ENCODE results near the gene RNF214. TPM values are rescaled to one million over a fixed set of nuclear protein-coding genes. Genes with fewer than 3 reads are reported as not detected.

Gene RNF214
- total and polyA plus RNA-seq, 8 donors, result 6.7 to 21.6 (median 11.0) TPM

DNA sequence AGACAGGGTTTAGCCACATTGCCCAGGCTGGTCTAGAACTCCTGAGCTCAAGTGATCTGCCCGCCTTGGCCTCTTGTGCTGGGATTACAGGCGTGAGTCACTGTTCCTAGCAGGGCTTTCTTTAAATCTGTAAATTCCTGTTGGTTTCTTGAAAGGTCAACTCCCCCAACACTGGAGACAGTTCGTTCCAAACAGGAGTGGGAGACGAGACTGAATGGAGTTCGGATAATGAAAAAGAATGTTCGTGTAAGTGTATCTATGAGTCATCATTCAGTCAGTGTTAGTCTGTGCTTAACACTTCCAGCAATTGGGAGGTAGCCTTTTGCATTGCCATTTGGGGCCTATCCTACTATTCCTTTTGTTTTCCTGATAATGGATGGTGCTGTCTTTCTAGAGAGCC lies 48.7 kb downstream of the RNF214 start:
- H3K4me1 ChIP-seq, result no peaks in the 10 kb centered on the region
- peak in 1 of 2 donors; percentile 34 for DNase-seq
- no peak overlapping the region for H3K4me3 ChIP-seq
- H3K36me3 ChIP-seq, result peaks cover 41 to 69% (median 66%) of the 10 kb centered on the region in 4 donors
- peak overlapping the region in 1 of 5 donors; percentile 8 for H3K27ac ChIP-seq
- intact Hi-C loops (cut with DNase I; ENCODE audit: low total_unique reads), result no loop called here
- WGBS, 5 donors, result 65 to 86% (median 75%) methylated on average over 6 of the region's 6 CpGs
- no peaks in the 10 kb centered on the region for H3K27me3 ChIP-seq
- no peaks in the 10 kb centered on the region for H3K9me3 ChIP-seq
- peak in 1 of 3 donors; percentile 16 for TF ChIP-seq POLR2AphosphoS5 (IDR thresholded peaks at IDR 0.05)
- TF ChIP-seq POLR2A (IDR thresholded peaks at IDR 0.05), result no peak

DNA sequence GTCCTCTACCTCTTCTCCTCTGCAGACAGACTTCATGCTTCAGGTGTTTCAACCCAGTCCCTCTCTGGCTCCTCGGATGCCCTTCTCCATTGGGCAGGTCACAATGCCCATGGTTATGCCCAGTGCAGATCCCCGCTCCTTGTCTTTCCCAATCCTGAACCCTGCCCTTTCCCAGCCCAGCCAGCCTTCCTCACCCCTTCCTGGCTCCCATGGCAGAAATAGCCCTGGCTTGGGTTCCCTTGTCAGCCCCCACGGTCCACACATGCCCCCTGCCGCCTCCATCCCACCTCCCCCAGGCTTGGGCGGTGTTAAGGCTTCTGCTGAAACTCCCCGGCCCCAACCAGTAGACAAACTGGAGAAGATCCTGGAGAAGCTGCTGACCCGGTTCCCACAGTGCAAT lies 49.4 kb downstream of the RNF214 start:
- no peaks in the 10 kb centered on the region for H3K9me3 ChIP-seq
- TF ChIP-seq, protein P1, sequence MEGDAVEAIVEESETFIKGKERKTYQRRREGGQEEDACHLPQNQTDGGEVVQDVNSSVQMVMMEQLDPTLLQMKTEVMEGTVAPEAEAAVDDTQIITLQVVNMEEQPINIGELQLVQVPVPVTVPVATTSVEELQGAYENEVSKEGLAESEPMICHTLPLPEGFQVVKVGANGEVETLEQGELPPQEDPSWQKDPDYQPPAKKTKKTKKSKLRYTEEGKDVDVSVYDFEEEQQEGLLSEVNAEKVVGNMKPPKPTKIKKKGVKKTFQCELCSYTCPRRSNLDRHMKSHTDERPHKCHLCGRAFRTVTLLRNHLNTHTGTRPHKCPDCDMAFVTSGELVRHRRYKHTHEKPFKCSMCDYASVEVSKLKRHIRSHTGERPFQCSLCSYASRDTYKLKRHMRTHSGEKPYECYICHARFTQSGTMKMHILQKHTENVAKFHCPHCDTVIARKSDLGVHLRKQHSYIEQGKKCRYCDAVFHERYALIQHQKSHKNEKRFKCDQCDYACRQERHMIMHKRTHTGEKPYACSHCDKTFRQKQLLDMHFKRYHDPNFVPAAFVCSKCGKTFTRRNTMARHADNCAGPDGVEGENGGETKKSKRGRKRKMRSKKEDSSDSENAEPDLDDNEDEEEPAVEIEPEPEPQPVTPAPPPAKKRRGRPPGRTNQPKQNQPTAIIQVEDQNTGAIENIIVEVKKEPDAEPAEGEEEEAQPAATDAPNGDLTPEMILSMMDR (IDR thresholded peaks at IDR 0.05), result no peak
- TF ChIP-seq EP300 (IDR thresholded peaks at IDR 0.05) (no peak), POLR2A (IDR thresholded peaks at IDR 0.05) (no peak), POLR2AphosphoS5 (IDR thresholded peaks at IDR 0.05) (no peak)
- DNase-seq, result no peak
- intact Hi-C loops (cut with DNase I; ENCODE audit: low total_unique reads), result no loop called here
- 91 to 97% (median 95%) methylated on average over 7 of the region's 7 CpGs for WGBS, 5 donors
- no peak overlapping the region for H3K27ac ChIP-seq
- H3K36me3 ChIP-seq, result peaks cover 41 to 75% (median 72%) of the 10 kb centered on the region in 4 donors
- H3K4me3 ChIP-seq, result no peak overlapping the region
- no peaks in the 10 kb centered on the region for H3K4me1 ChIP-seq
- no peaks in the 10 kb centered on the region for H3K27me3 ChIP-seq

- intact Hi-C loops (cut with DNase I; ENCODE audit: low total_unique reads), result no loop called here
- H3K36me3 ChIP-seq, result peaks cover 41 to 85% (median 82%) of the 10 kb centered on the region in 4 donors
- WGBS, 5 donors, result 87 to 100% (median 95%) methylated on average over 3 of the region's 3 CpGs
- no peak for DNase-seq
- TF ChIP-seq POLR2AphosphoS5 (IDR thresholded peaks at IDR 0.05) (no peak), POLR2A (IDR thresholded peaks at IDR 0.05) (no peak), EP300 (IDR thresholded peaks at IDR 0.05) (no peak)
- TF ChIP-seq, protein P1 (IDR thresholded peaks at IDR 0.05), result no peak
- no peaks in the 10 kb centered on the region for H3K9me3 ChIP-seq
- H3K27me3 ChIP-seq, result no peaks in the 10 kb centered on the region
- H3K27ac ChIP-seq, result no peak overlapping the region
- H3K4me3 ChIP-seq, result no peak overlapping the region
- no peaks in the 10 kb centered on the region for H3K4me1 ChIP-seq
Measured at GRCh38 chr11:117282956-117283355, 50.5 kb downstream of the RNF214 start.

DNA sequence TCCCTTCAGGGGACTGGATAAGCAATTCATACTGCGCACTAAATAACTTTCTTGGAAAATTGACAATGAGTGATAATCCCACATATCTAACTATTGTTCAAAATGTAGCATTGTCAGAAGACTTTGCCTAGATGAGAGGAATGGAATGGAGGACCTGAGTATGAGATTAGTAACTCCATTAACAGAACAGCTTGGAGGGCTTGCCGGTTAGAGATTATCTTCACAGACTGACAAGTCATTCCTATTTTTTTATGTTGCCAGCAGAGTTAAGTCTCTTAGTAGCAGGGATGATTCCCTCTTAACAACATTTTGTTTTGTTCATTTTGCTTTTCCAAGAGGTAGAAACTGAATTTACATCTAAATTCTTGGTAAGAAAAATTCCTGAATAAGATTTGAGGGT lies 51.6 kb downstream of the RNF214 start:
- no peaks in the 10 kb centered on the region for H3K27me3 ChIP-seq
- 92 to 99% (median 95%) methylated on average over 2 of the region's 2 CpGs for WGBS, 5 donors
- no peaks in the 10 kb centered on the region for H3K4me1 ChIP-seq
- TF ChIP-seq, protein P1 (IDR thresholded peaks at IDR 0.05), result no peak
- TF ChIP-seq POLR2A (IDR thresholded peaks at IDR 0.05) (no peak), EP300 (IDR thresholded peaks at IDR 0.05) (no peak), POLR2AphosphoS5 (IDR thresholded peaks at IDR 0.05) (no peak)
- H3K27ac ChIP-seq, result no peak overlapping the region
- no peak overlapping the region for H3K4me3 ChIP-seq
- intact Hi-C loops (cut with DNase I; ENCODE audit: low total_unique reads), result no loop called here
- peaks cover 50 to 96% (median 93%) of the 10 kb centered on the region in 4 donors for H3K36me3 ChIP-seq
- DNase-seq, result no peak
- H3K9me3 ChIP-seq, result no peaks in the 10 kb centered on the region

DNA sequence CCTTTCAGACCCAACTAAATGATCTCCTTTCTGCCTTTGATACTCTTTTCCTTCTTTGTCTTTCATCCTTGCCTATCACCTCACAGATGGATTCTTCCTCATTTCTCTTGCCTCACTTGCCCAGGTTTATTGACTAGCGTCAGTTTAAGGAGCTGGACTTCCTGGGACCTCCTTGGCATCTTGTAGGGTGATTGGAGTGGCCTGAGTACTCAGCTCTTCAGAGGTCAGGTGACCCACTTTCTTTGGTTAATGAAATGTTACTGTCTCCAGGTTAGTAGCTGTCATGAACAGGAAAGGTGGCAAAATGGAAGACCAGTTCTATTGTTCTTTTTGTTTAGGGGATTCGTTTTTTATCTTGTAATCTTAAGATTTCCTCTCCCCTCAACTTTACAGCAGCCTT lies 54.1 kb downstream of the RNF214 start:
- WGBS, 5 donors, result 64 to 80% (median 75%) methylated on average over 2 of the region's 2 CpGs
- intact Hi-C loops (cut with DNase I; ENCODE audit: low total_unique reads), result no loop called here
- H3K4me3 ChIP-seq, result no peak overlapping the region
- H3K36me3 ChIP-seq, result peaks cover 59 to 100% (median 99%) of the 10 kb centered on the region in 4 donors
- no peak for DNase-seq
- no peaks in the 10 kb centered on the region for H3K27me3 ChIP-seq
- no peak for TF ChIP-seq POLR2A (IDR thresholded peaks at IDR 0.05)
- TF ChIP-seq POLR2AphosphoS5 (IDR thresholded peaks at IDR 0.05), result no peak
- TF ChIP-seq EP300 (IDR thresholded peaks at IDR 0.05), result no peak
- TF ChIP-seq, protein P1 (IDR thresholded peaks at IDR 0.05), result no peak
- H3K27ac ChIP-seq, result no peak overlapping the region
- H3K4me1 ChIP-seq, result no peaks in the 10 kb centered on the region
- no peaks in the 10 kb centered on the region for H3K9me3 ChIP-seq

All from stomach (tissue), 9 donors.